Measurements from ENCODE around the gene CBLL2. TPM values are rescaled to one million over a fixed set of nuclear protein-coding genes. Genes with fewer than 3 reads are reported as not detected.

Gene CBLL2
- total and polyA plus RNA-seq, 12 donors, result not detected

DNA sequence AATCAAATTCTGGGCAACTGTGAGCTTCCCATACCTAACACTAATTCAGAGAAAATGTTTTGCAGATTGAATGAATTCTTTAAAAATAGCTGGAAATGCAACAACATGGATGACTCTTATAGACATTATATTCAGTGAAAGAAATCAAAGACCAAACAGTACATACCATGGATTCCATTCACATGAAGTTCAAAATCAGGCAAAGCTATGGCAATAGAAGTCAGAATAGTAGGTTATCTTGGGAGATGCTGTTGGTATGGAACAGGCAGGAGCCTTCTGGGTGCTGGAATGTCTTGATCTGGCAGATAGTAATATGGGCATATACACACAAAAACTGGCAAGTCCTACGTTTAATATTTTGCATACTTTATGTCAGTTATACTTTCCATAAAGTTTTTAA lies 25.5 kb upstream of the CBLL2 start:
- Histone ChIP-seq H3K27ac (no peak overlapping the region), H3K27me3 (no peaks in the 10 kb centered on the region), H3K9me3 (replicated peaks in 1 of 3) (no peaks in the 10 kb centered on the region), H3K36me3 (replicated peaks in 1 of 2) (no peaks in the 10 kb centered on the region), H3K4me3 (no peak overlapping the region), H3K4me1 (replicated peaks in 1 of 2) (no peaks in the 10 kb centered on the region)
- 21 to 38% (median 28%) methylated on average over 1 of the region's 1 CpG for WGBS, 4 donors
- intact Hi-C loops (cut with DNase I), result no loop called here
- TF ChIP-seq, protein P1, sequence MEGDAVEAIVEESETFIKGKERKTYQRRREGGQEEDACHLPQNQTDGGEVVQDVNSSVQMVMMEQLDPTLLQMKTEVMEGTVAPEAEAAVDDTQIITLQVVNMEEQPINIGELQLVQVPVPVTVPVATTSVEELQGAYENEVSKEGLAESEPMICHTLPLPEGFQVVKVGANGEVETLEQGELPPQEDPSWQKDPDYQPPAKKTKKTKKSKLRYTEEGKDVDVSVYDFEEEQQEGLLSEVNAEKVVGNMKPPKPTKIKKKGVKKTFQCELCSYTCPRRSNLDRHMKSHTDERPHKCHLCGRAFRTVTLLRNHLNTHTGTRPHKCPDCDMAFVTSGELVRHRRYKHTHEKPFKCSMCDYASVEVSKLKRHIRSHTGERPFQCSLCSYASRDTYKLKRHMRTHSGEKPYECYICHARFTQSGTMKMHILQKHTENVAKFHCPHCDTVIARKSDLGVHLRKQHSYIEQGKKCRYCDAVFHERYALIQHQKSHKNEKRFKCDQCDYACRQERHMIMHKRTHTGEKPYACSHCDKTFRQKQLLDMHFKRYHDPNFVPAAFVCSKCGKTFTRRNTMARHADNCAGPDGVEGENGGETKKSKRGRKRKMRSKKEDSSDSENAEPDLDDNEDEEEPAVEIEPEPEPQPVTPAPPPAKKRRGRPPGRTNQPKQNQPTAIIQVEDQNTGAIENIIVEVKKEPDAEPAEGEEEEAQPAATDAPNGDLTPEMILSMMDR (IDR thresholded peaks at IDR 0.05), result no peak
- TF ChIP-seq POLR2A (IDR thresholded peaks at IDR 0.05), result no peak
- DNase-seq, result no peak

DNA sequence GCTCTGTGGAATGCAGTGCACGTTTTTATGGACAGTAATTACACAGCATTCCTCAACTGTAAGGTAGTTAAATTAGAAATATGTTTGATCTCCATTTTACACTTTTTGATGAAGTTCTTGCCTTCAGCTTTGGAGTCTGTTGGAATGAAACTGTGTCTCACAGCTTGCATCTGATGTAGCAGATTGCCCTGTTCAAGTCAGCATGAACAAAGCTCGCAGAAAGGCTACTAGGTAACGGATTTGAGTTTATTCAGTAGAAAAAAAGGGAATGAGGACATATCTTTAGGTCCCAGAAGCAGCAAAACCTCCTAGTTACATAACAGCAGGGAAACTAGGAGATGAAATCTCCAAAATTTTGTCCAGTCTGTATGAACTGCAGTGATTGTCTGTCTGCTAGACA lies 24.3 kb upstream of the CBLL2 start:
- H3K4me1 ChIP-seq (replicated peaks in 1 of 2), result no peaks in the 10 kb centered on the region
- 45 to 69% (median 55%) methylated on average over 3 of the region's 3 CpGs for WGBS, 4 donors

DNA sequence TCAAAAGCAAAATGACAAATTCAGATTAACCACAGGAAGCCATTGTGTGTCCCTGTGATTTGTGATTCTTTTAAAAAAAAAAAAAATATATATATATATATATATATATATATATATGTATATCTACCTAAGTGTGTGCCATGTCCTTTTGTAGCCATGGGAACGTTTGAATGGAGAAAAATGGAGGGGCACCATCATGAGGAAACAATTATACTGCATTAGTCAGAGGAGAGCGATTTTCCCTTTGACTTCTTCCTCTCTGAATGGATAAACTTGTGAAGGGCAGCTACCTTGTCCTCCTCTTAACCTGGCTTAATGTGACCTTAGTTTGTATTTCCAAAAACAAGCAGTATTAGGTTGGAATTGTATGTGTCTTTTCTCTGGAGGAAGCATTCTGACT lies 23.3 kb upstream of the CBLL2 start:
- no peak overlapping the region for H3K27ac ChIP-seq
- DNase-seq, result no peak
- WGBS, 4 donors, result 43 to 75% (median 55%) methylated on average over 2 of the region's 2 CpGs
- no peaks in the 10 kb centered on the region for H3K36me3 ChIP-seq (replicated peaks in 1 of 2)
- intact Hi-C loops (cut with DNase I), result no loop called here
- H3K4me3 ChIP-seq, result no peak overlapping the region
- no peaks in the 10 kb centered on the region for H3K4me1 ChIP-seq (replicated peaks in 1 of 2)
- no peak for TF ChIP-seq POLR2A (IDR thresholded peaks at IDR 0.05)
- TF ChIP-seq, protein P1 (IDR thresholded peaks at IDR 0.05), result no peak
- no peaks in the 10 kb centered on the region for H3K9me3 ChIP-seq (replicated peaks in 1 of 3)
- no peaks in the 10 kb centered on the region for H3K27me3 ChIP-seq

More for the DNA sequence above, 24.3 kb upstream of the CBLL2 start:
- H3K4me3 ChIP-seq, result no peak overlapping the region
- no peak for DNase-seq
- no peaks in the 10 kb centered on the region for H3K27me3 ChIP-seq
- no peaks in the 10 kb centered on the region for H3K36me3 ChIP-seq (replicated peaks in 1 of 2)
- H3K27ac ChIP-seq, result no peak overlapping the region
- H3K9me3 ChIP-seq (replicated peaks in 1 of 3), result no peaks in the 10 kb centered on the region
- TF ChIP-seq POLR2A (IDR thresholded peaks at IDR 0.05), result no peak
- TF ChIP-seq, protein P1 (IDR thresholded peaks at IDR 0.05), result no peak
- intact Hi-C loops (cut with DNase I), result no loop called here

DNA sequence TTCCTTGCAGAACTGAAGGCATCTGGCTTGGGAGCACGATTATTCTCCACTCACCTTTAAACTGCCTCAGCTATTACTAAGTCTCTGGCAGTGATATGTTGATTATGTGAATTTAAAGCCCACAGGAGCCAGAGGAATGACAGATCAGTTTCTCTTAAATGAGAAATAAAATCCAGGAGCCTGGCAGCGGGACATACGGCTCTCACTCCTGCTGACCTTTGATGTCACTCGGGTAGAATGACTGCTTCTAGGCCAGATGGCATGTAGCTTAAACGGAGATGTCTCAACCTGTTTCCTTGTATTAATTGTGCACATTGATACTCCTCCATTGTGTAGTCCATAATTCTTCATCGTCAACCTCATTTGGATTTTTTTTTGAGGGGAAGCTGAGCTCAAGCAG lies 4.0 kb upstream of the CBLL2 start:
- Histone ChIP-seq H3K4me3 (no peak overlapping the region), H3K36me3 (replicated peaks in 1 of 2) (no peaks in the 10 kb centered on the region), H3K4me1 (replicated peaks in 1 of 2) (no peaks in the 10 kb centered on the region), H3K27me3 (peaks cover 4% of the 10 kb centered on the region), H3K9me3 (replicated peaks in 1 of 3) (no peaks in the 10 kb centered on the region), H3K27ac (no peak overlapping the region)
- intact Hi-C loops (cut with DNase I), result no loop called here
- TF ChIP-seq POLR2A (IDR thresholded peaks at IDR 0.05), result no peak
- TF ChIP-seq, protein P1 (IDR thresholded peaks at IDR 0.05), result no peak
- no peak for DNase-seq
- WGBS, 4 donors, result 56 to 68% (median 63%) methylated on average over 4 to 6 of the region's 6 CpGs
